Ramos (cell line): ENCODE data around the gene COL13A1.

Experiments used
- in situ Hi-C: fragments of 300-500 bp; cut with MboI; formaldehyde crosslinking; loops from one replicate; pipeline ENCODE4 v1.14.3; 2022; ENCODE audit warnings: low sequenced_read_pairs; ENCODE audit not compliant: unreplicated experiment

COL13A1 gene

GRCh38 chr10:69801434-69802315, at the start of gene COL13A1:
COL13A1 (plus strand) TSS chr10:69801906; CDS start chr10:69802424, 518 bp downstream.
- in situ Hi-C loops = no loop called here

- in situ Hi-C loops = no loop called here
Measured at GRCh38 chr10:69752479-69752878, 49.2 kb upstream of the COL13A1 start.

GRCh38 chr10:69756279-69756678, 45.4 kb upstream of the COL13A1 start:
- in situ Hi-C loops = no loop called here

GRCh38 chr10:69757206-69757552, 44.5 kb upstream of the COL13A1 start:
- in situ Hi-C loops = no loop called here

GRCh38 chr10:69757553-69758309, 44.0 kb upstream of the COL13A1 start:
- in situ Hi-C loops = no loop called here

- in situ Hi-C loops = no loop called here
Measured at GRCh38 chr10:69758310-69758728, 43.4 kb upstream of the COL13A1 start.

GRCh38 chr10:69759641-69760040, 42.1 kb upstream of the COL13A1 start:
- in situ Hi-C loops = no loop called here

- in situ Hi-C loops = no loop called here
Measured at GRCh38 chr10:69760072-69760471, 41.6 kb upstream of the COL13A1 start.

GRCh38 chr10:69761320-69761719, 40.4 kb upstream of the COL13A1 start:
- in situ Hi-C loops = no loop called here

- in situ Hi-C loops = no loop called here
Measured at GRCh38 chr10:69766161-69766910, 35.4 kb upstream of the COL13A1 start.

GRCh38 chr10:69767793-69768192, 33.9 kb upstream of the COL13A1 start:
- in situ Hi-C loops = no loop called here

- in situ Hi-C loops = no loop called here
Measured at GRCh38 chr10:69768386-69768785, 33.3 kb upstream of the COL13A1 start.

- in situ Hi-C loops = no loop called here
Measured at GRCh38 chr10:69769395-69769992, 32.2 kb upstream of the COL13A1 start.

GRCh38 chr10:69772933-69773704, 28.6 kb upstream of the COL13A1 start:
- in situ Hi-C loops = no loop called here

GRCh38 chr10:69774596-69774995, 27.1 kb upstream of the COL13A1 start:
- in situ Hi-C loops = no loop called here

GRCh38 chr10:69780077-69780476, 21.6 kb upstream of the COL13A1 start:
- in situ Hi-C loops = no loop called here

GRCh38 chr10:69781576-69781975, 20.1 kb upstream of the COL13A1 start:
- in situ Hi-C loops = no loop called here

- in situ Hi-C loops = no loop called here
Measured at GRCh38 chr10:69783515-69783914, 18.2 kb upstream of the COL13A1 start.

GRCh38 chr10:69786791-69787190, 14.9 kb upstream of the COL13A1 start:
- in situ Hi-C loops = no loop called here

- in situ Hi-C loops = no loop called here
Measured at GRCh38 chr10:69787681-69788080, 14.0 kb upstream of the COL13A1 start.
